ENCODE data around the gene CD101. TPM values are rescaled to one million over a fixed set of nuclear protein-coding genes. Genes with fewer than 3 reads are reported as not detected.

The CD101 gene
- total RNA-seq, 1 donor: 0.09 TPM

- H3K4me3 ChIP-seq (ENCODE audit: low read depth, low read length): no peak overlapping the region
- DNase-seq (ENCODE audit: low read depth): no peak
- TF ChIP-seq CTCF (IDR thresholded peaks at IDR 0.05; ENCODE audit: insufficient read depth, low read length): no peak
Observed at GRCh38 chr1:117020526-117021156, 19.1 kb downstream of the CD101 start.

DNA sequence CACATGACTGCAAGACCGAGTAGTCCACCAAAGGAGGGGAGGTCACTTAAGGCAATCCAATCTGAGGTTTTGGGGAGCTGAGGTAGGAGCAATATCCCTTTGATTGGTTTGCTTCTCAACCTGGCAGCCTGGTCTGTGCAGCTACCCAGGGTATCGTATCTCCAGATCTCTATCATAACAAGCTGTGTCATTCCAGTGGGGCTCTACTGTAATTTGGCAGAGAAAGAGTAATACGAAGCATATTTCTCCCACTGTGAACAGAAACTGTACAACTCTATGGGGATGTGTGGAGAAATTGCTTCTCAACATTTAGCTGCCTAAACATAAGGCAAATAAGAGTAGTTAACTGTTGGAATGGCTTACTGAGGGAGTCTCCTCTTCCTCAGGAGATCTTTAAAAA, 20.6 kb downstream of the CD101 start:
- no peak overlapping the region for H3K4me3 ChIP-seq (ENCODE audit: low read depth, low read length)
- DNase-seq (ENCODE audit: low read depth): no peak
- no peak for TF ChIP-seq CTCF (IDR thresholded peaks at IDR 0.05; ENCODE audit: insufficient read depth, low read length)

GRCh38 chr1:117025568-117025967, 24.0 kb downstream of the CD101 start:
- H3K4me3 ChIP-seq (ENCODE audit: low read depth, low read length): no peak overlapping the region
- no peak for DNase-seq (ENCODE audit: low read depth)
- no peak for TF ChIP-seq CTCF (IDR thresholded peaks at IDR 0.05; ENCODE audit: insufficient read depth, low read length)

DNA sequence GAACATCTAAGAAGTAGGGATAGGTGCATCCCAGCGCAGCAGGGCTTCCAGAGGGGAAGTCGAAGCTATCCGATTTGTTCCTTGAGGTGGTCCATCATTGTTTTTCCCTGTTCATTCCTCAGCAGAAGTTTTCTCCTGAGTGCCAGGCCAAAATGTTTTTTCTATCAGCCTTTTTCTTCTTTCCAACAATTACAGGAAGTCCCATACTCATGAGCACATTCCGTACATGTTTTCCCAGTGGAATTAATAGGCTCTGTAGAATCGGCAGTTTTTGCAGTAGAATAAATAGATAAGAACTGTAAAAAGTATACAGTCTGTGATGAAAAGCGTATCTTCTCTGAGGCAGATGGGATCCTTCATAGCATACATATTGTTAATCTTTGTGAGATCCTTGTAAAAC, 24.8 kb downstream of the CD101 start:
- H3K4me3 ChIP-seq (ENCODE audit: low read depth, low read length): no peak overlapping the region
- no peak for TF ChIP-seq CTCF (IDR thresholded peaks at IDR 0.05; ENCODE audit: insufficient read depth, low read length)
- peak; percentile 81 for DNase-seq (ENCODE audit: low read depth)

DNA sequence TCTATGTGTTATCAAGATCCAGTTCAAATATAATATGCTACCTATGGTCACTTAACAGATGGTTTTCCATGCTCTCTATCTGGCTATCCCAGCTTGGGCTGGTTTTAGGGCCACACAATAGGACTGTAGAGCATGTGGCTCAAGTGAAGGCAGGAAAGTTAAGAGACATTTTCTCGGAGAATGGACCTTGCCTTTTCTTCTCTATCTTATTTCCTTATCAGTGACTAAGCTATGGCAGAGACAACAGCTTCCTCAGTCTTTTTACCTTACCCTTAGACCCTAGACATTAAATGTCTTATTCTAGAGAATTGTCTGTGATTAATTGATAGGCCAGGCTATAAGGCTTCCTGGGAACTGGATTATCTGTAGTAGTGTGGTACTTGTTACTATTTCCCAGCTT, 28.1 kb downstream of the CD101 start:
- no peak overlapping the region for H3K4me3 ChIP-seq (ENCODE audit: low read depth, low read length)
- DNase-seq (ENCODE audit: low read depth): no peak
- no peak for TF ChIP-seq CTCF (IDR thresholded peaks at IDR 0.05; ENCODE audit: insufficient read depth, low read length)

DNA sequence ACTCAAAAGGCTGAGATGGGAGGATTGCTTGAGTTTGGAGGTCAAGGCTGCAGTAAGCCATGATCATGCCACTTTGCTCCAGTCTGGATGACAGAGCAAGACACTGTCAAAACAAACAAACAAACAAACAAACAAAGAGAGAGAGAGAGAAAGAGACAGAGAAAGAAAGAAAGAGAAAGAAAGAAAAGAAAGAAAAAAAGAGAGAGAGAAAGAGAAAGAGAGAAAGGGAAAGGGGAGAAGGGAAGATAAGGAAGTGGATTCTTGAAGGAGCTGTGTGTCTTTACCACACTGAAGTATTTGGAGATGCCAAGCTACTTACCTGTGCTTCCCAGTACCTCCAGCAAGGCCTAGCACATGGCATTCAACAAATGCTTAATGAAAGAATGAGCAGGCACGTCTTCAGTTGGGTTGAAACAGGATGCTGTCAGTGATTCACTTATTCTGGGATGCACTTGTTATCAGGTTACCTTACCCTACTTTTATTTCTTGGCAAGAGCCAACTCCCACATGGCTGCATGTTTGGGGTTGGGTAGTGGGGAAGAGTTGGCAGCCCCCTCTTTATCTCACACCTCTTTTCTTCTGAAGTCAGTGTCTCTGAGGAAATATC, 28.8 kb downstream of the CD101 start:
- no peak overlapping the region for H3K4me3 ChIP-seq (ENCODE audit: low read depth, low read length)
- TF ChIP-seq CTCF (IDR thresholded peaks at IDR 0.05; ENCODE audit: insufficient read depth, low read length): no peak
- DNase-seq (ENCODE audit: low read depth): no peak

DNA sequence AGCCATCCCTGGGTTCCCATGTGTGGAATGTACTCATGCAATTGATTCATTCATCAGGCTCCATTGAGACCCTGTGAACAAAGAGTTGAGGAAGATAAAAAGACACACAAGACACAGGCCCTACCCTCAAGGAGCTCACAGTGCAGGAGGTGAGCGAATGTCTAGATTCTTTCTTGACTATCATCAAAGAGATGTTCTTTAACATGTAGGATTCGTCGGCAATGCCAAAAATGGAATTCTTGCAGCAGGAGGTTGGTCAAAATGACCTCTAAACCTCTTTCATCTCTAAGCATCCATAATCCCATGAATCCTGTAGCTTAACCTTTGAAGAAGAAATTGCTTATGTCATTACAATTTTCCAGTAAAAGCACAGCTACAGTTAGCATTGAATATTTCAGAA, 30.7 kb downstream of the CD101 start:
- TF ChIP-seq CTCF (IDR thresholded peaks at IDR 0.05; ENCODE audit: insufficient read depth, low read length): no peak
- DNase-seq (ENCODE audit: low read depth): no peak
- no peak overlapping the region for H3K4me3 ChIP-seq (ENCODE audit: low read depth, low read length)
